Activated CD8-positive, alpha-beta memory T cell treated with anti-CD3 and anti-CD28 coated beads for 36 hours (primary cell): ENCODE data around the gene BACH1. TPM values are rescaled to one million over a fixed set of nuclear protein-coding genes. Genes with fewer than 3 reads are reported as not detected.

Experiments
- CTCF ChIA-PET: fragments of 350-600 bp; sonication (Branson Sonifier 250); formaldehyde crosslinking; loops from one replicate; lab custom pipeline; 2021; ENCODE audit warnings: antibody characterized with exemption; lab: Charles Lee
- POLR2A ChIA-PET: fragments of 350-600 bp; sonication (Branson Sonifier 250); formaldehyde crosslinking; loops from one replicate; lab custom pipeline; 2021; ENCODE audit warnings: antibody characterized with exemption; lab: Charles Lee
- total RNA-seq, 2 experiments: library from RNA; stranded (reverse); gene quantifications; one replicate each; pipeline ENCODE4 v1.2.3, GENCODE V29; 2021

Gene BACH1
- total RNA-seq, 2 experiments from 2014 or later, result 20.5 to 21.5 TPM

- ChIA-PET POLR2A (interaction anchor here (0.5 to 0.6 kb wide), 2 partner anchors 189 to 1622 kb away, joined by 3 to 12 read pairs; no protein-coding TSS in a partner anchor), CTCF (interaction anchor here (0.6 to 2.1 kb wide), 5 partner anchors 10 to 271 kb away, joined by 3 to 7 read pairs (median 5); no protein-coding TSS in a partner anchor)
These were observed 62.4 kb downstream of the BACH1 start for GRCh38 chr21:29360799-29361765.

- ChIA-PET CTCF (no interaction called here), POLR2A (no interaction called here)
These were observed 64.0 kb downstream of the BACH1 start for GRCh38 chr21:29362758-29363157.

- ChIA-PET POLR2A (no interaction called here), CTCF (interaction anchor here (1.2 kb wide), 1 partner anchor 13 kb away, joined by 4 read pairs; no protein-coding TSS in a partner anchor)
These were observed 67.0 kb downstream of the BACH1 start for GRCh38 chr21:29365661-29366265.

GRCh38 chr21:29366532-29366931, 67.8 kb downstream of the BACH1 start:
- CTCF ChIA-PET, result interaction anchor here (1.2 kb wide), 1 partner anchor 14 kb away, joined by 4 read pairs; no protein-coding TSS in a partner anchor
- POLR2A ChIA-PET, result no interaction called here

GRCh38 chr21:29367335-29367734, 68.6 kb downstream of the BACH1 start:
- POLR2A ChIA-PET, result no interaction called here
- CTCF ChIA-PET, result interaction anchor here (1.2 kb wide), 1 partner anchor 15 kb away, joined by 4 read pairs; no protein-coding TSS in a partner anchor

- CTCF ChIA-PET, result no interaction called here
- POLR2A ChIA-PET, result no interaction called here
These were observed 70.2 kb downstream of the BACH1 start for GRCh38 chr21:29368906-29369305.

- ChIA-PET CTCF (interaction anchor here (1.0 to 2.4 kb wide), 8 partner anchors 11 to 290 kb away, joined by 3 to 11 read pairs (median 4); partner anchors contain the start of gene BACH1), POLR2A (interaction anchor here (1.1 to 1.3 kb wide), 2 partner anchors 17 to 72 kb away, joined by 3 to 4 read pairs; no protein-coding TSS in a partner anchor)
These were observed 72.7 kb downstream of the BACH1 start for GRCh38 chr21:29371464-29371863.

GRCh38 chr21:29372063-29372802, 73.5 kb downstream of the BACH1 start:
- ChIA-PET POLR2A (interaction anchor here (1.1 to 1.3 kb wide), 2 partner anchors 18 to 73 kb away, joined by 3 to 4 read pairs; no protein-coding TSS in a partner anchor), CTCF (interaction anchor here (0.7 to 1.8 kb wide), 10 partner anchors 24 to 319 kb away, joined by 3 to 11 read pairs (median 4); partner anchors contain the start of gene BACH1)

- ChIA-PET POLR2A (no interaction called here), CTCF (no interaction called here)
These were observed 75.8 kb downstream of the BACH1 start for GRCh38 chr21:29374481-29374880.

GRCh38 chr21:29376556-29376955, 77.8 kb downstream of the BACH1 start:
- CTCF ChIA-PET, result interaction anchor here (0.7 to 1.6 kb wide), 6 partner anchors 27 to 295 kb away, joined by 3 read pairs; no protein-coding TSS in a partner anchor
- POLR2A ChIA-PET, result no interaction called here

GRCh38 chr21:29377266-29377665, 78.5 kb downstream of the BACH1 start:
- CTCF ChIA-PET, result interaction anchor here (1.1 kb wide), 1 partner anchor 287 kb away, joined by 3 read pairs; no protein-coding TSS in a partner anchor
- POLR2A ChIA-PET, result no interaction called here

GRCh38 chr21:29378832-29379231, 80.1 kb downstream of the BACH1 start:
- ChIA-PET POLR2A (no interaction called here), CTCF (interaction anchor here (0.5 kb wide), 1 partner anchor 146 kb away, joined by 3 read pairs; no protein-coding TSS in a partner anchor)

- CTCF ChIA-PET, result interaction anchor here (0.5 kb wide), 1 partner anchor 147 kb away, joined by 3 read pairs; no protein-coding TSS in a partner anchor
- POLR2A ChIA-PET, result no interaction called here
These were observed 80.9 kb downstream of the BACH1 start for GRCh38 chr21:29379517-29380054.

GRCh38 chr21:29382030-29382654, 83.4 kb downstream of the BACH1 start:
- ChIA-PET CTCF (no interaction called here), POLR2A (no interaction called here)

GRCh38 chr21:29384683-29385359, 86.1 kb downstream of the BACH1 start:
- POLR2A ChIA-PET, result no interaction called here

GRCh38 chr21:29385934-29386520, 87.3 kb downstream of the BACH1 start:
- ChIA-PET CTCF (no interaction called here), POLR2A (no interaction called here)

More at GRCh38 chr21:29384683-29385359, 86.1 kb downstream of the BACH1 start:
- CTCF ChIA-PET, result no interaction called here

GRCh38 chr21:29386803-29387202, 88.1 kb downstream of the BACH1 start:
- ChIA-PET POLR2A (no interaction called here), CTCF (no interaction called here)
